H54 (cell line): ENCODE measurements around the gene CDAN1.
"Not testable (repeated sequence)": the region's sequence is repeated elsewhere in the genome, so short reads cannot be mapped to it uniquely, and the experiment has no call there.

Experiments
- DNase-seq: peaks from one replicate; pipeline ENCODE4 v3.0.0; 2011; ENCODE audit warnings: low spot score, mixed read lengths; ENCODE audit not compliant: insufficient read length
- FAIRE-seq: peaks from 3 replicates; lab custom pipeline; 2011; peaks lifted over from hg19 to GRCh38; lab: Jason Lieb, UNC
- POLR2A ChIP-seq: IDR thresholded peaks from 2 replicates; pipeline ENCODE4 v1.6.1; 2011; ENCODE audit warnings: low read depth, mild to moderate bottlenecking, low read length

CDAN1 gene

DNA sequence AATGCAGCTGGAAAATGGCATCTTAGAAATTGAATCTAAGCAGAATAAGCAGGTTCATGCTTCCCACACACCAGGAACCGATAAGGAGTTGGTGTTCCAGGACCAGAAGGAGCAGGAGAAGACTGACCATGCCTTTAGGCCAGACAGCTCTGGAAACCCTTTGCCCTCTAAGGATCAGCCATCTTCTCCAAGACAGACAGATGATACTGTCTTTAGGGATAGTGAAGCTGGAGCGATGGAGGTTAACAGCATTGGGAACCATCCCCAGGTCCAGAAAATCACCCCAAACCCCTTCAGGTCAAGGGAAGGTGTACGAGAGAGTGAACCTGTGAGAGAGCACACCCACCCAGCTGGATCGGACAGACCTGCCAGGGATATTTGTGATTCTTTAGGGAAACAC lies 49.2 kb downstream of the CDAN1 start:
- TF ChIP-seq POLR2A, result no peak
- FAIRE-seq (no peak), DNase-seq (no peak)

GRCh38 chr15:42686281-42686680 lies 50.6 kb downstream of the CDAN1 start:
- FAIRE-seq (no peak), DNase-seq (no peak)
- TF ChIP-seq POLR2A, result no peak

GRCh38 chr15:42681119-42681518 lies 55.8 kb downstream of the CDAN1 start:
- FAIRE-seq, result no peak
- no peak for DNase-seq
- no peak for TF ChIP-seq POLR2A

DNA sequence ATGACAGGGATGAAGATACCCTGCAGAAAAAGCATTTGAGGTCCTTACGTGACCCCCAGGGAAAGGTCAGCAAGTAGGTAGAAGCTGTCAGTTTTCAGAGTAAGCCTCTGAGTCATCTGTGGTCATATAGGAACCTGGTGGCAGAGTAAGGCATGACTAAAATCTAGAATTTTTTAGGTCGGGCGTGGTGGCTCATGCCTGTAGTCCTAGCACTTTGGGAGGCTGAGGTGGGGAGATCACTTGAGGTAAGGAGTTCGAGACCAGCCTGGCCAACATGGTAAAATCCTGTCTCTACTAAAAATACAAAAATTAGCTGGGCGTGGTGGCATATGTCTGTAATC lies 56.8 kb downstream of the CDAN1 start:
- FAIRE-seq, result not testable (repeated sequence)
- peak; percentile 57 for DNase-seq

- no peak for DNase-seq
- FAIRE-seq, result no peak
- TF ChIP-seq POLR2A, result no peak
These were observed 57.4 kb downstream of the CDAN1 start for GRCh38 chr15:42679285-42680141.

GRCh38 chr15:42675021-42675420 lies 61.9 kb downstream of the CDAN1 start:
- DNase-seq (no peak), FAIRE-seq (no peak)
- TF ChIP-seq POLR2A, result no peak

GRCh38 chr15:42674472-42674871 lies 62.5 kb downstream of the CDAN1 start:
- FAIRE-seq (no peak), DNase-seq (no peak)
- TF ChIP-seq POLR2A, result no peak
